GM21526 (cell line): ENCODE measurements around the gene ARGLU1.
A peak's percentile ranks its signal among the peaks of the same experiment; 100 is the strongest.

ENCODE experiments used
- ATAC-seq: cut with Tn5 transposase; IDR thresholded peaks from one replicate; pipeline ENCODE4 v1.9.1; 2021; ENCODE audit warnings: moderate library complexity; ENCODE audit not compliant: unreplicated experiment, low FRiP score

The ARGLU1 gene

GRCh38 chr13:106527445-106527801 lies 40.5 kb downstream of the ARGLU1 start:
- ATAC-seq, result no peak

GRCh38 chr13:106526738-106527444 lies 41.0 kb downstream of the ARGLU1 start:
- no peak for ATAC-seq

- ATAC-seq, result no peak
These were observed 42.1 kb downstream of the ARGLU1 start for GRCh38 chr13:106525865-106526264.

GRCh38 chr13:106524108-106524507 lies 43.8 kb downstream of the ARGLU1 start:
- no peak for ATAC-seq

- no peak for ATAC-seq
These were observed 44.4 kb downstream of the ARGLU1 start for GRCh38 chr13:106523576-106523975.

GRCh38 chr13:106522898-106523525 lies 44.9 kb downstream of the ARGLU1 start:
- ATAC-seq, result no peak

- no peak for ATAC-seq
These were observed 45.7 kb downstream of the ARGLU1 start for GRCh38 chr13:106522112-106522705.

- ATAC-seq, result no peak
These were observed 46.7 kb downstream of the ARGLU1 start for GRCh38 chr13:106521095-106521799.

GRCh38 chr13:106520251-106521054 lies 47.5 kb downstream of the ARGLU1 start:
- ATAC-seq, result no peak

GRCh38 chr13:106518512-106518911 lies 49.4 kb downstream of the ARGLU1 start:
- ATAC-seq, result no peak

- ATAC-seq, result no peak
These were observed 50.7 kb downstream of the ARGLU1 start for GRCh38 chr13:106517109-106517847.

- no peak for ATAC-seq
These were observed 52.2 kb downstream of the ARGLU1 start for GRCh38 chr13:106515635-106516254.

- no peak for ATAC-seq
These were observed 52.9 kb downstream of the ARGLU1 start for GRCh38 chr13:106514928-106515634.

- ATAC-seq, result no peak
These were observed 54.6 kb downstream of the ARGLU1 start for GRCh38 chr13:106513025-106513983.

- ATAC-seq, result peak; percentile 83
These were observed 60.2 kb downstream of the ARGLU1 start for GRCh38 chr13:106507560-106508274.

- ATAC-seq, result no peak
These were observed 61.7 kb downstream of the ARGLU1 start for GRCh38 chr13:106506286-106506685.

GRCh38 chr13:106505732-106506131 lies 62.2 kb downstream of the ARGLU1 start:
- ATAC-seq, result no peak
